GM23338 (cell line): ENCODE measurements around the gene IRF2BPL. TPM values are rescaled to one million over a fixed set of nuclear protein-coding genes. Genes with fewer than 3 reads are reported as not detected.

ENCODE experiments used
- ATAC-seq: fragments of 200-7000 bp; cut with Tn5 transposase; 3 replicates; pipeline ENCODE4 v1.9.1; 2020
- DNase-seq: peaks from one replicate; pipeline ENCODE4 v3.0.0-alpha.2; 2015; ENCODE audit warnings: low spot score
- H2AFZ ChIP-seq: fragments of 200-600 bp; sonication (generic); 2 replicates; pipeline ENCODE4 v1.8.0; 2016; ENCODE audit warnings: antibody characterized with exemption, mild to moderate bottlenecking, moderate library complexity
- H3F3A ChIP-seq: fragments of 200-600 bp; sonication (generic); replicated peaks from 2 replicates; pipeline ENCODE4 v1.8.0; 2017; ENCODE audit warnings: antibody characterized with exemption, mixed run types, low read depth
- H3K27ac ChIP-seq: fragments of 200-600 bp; sonication (generic); 2 replicates; pipeline ENCODE4 v1.6.1; 2016; ENCODE audit warnings: low read depth
- H3K27me3 ChIP-seq: fragments of 200-600 bp; sonication (generic); 2 replicates; pipeline ENCODE4 v1.8.0; 2016; ENCODE audit warnings: mild to moderate bottlenecking, mixed run types, moderate library complexity; ENCODE audit not compliant: insufficient read depth
- H3K36me3 ChIP-seq: fragments of 200-600 bp; sonication (generic); 2 replicates; pipeline ENCODE4 v1.8.0; 2016; ENCODE audit warnings: mild to moderate bottlenecking; ENCODE audit not compliant: insufficient read depth
- H3K4me1 ChIP-seq: fragments of 200-600 bp; sonication (generic); 2 replicates; pipeline ENCODE4 v1.8.0; 2016; ENCODE audit warnings: mild to moderate bottlenecking, moderate library complexity; ENCODE audit not compliant: insufficient read depth
- H3K4me2 ChIP-seq: fragments of 200-600 bp; sonication (generic); 2 replicates; pipeline ENCODE4 v1.7.1; 2017; ENCODE audit warnings: mixed run types
- H3K4me3 ChIP-seq: fragments of 200-600 bp; sonication (generic); 2 replicates; pipeline ENCODE4 v1.6.1; 2016; ENCODE audit warnings: mixed run types
- H3K79me2 ChIP-seq: fragments of 200-600 bp; sonication (generic); replicated peaks from 2 replicates; pipeline ENCODE4 v1.8.0; 2017; ENCODE audit warnings: mild to moderate bottlenecking; ENCODE audit not compliant: insufficient read depth
- H3K9me2 ChIP-seq: fragments of 200-600 bp; sonication (generic); 2 replicates; pipeline ENCODE4 v1.8.0; 2017; ENCODE audit not compliant: insufficient read depth
- H4K20me1 ChIP-seq: fragments of 200-600 bp; sonication (generic); replicated peaks from 2 replicates; pipeline ENCODE4 v1.8.0; 2017; ENCODE audit warnings: mild to moderate bottlenecking; ENCODE audit not compliant: insufficient read depth
- H3K27ac Mint-ChIP-seq: 2 replicates; pipeline ENCODE4 v1.8.0; 2020; ENCODE audit warnings: inconsistent platforms, mild to moderate bottlenecking, moderate library complexity, mixed read lengths
- H3K27me3 Mint-ChIP-seq: 3 replicates; pipeline ENCODE4 v1.8.0; 2022; ENCODE audit warnings: low read depth, mild to moderate bottlenecking, moderate library complexity, mixed read lengths, inconsistent platforms; ENCODE audit not compliant: insufficient read depth, poor library complexity
- H3K36me3 Mint-ChIP-seq: 3 replicates; pipeline ENCODE4 v1.8.0; 2021; ENCODE audit warnings: low read depth, mild to moderate bottlenecking, inconsistent platforms, moderate library complexity, mixed read lengths
- H3K4me1 Mint-ChIP-seq: 3 replicates; pipeline ENCODE4 v1.8.0; 2020; ENCODE audit warnings: mild to moderate bottlenecking, inconsistent platforms, mixed read lengths
- H3K4me3 Mint-ChIP-seq: 3 replicates; pipeline ENCODE4 v1.8.0; 2021; ENCODE audit warnings: moderate library complexity, mild to moderate bottlenecking, inconsistent platforms, mixed read lengths
- H3K9me3 Mint-ChIP-seq: 3 replicates; pipeline ENCODE4 v1.8.0; 2020; ENCODE audit warnings: moderate library complexity, mild to moderate bottlenecking, inconsistent platforms, mixed read lengths
- CREB1 ChIP-seq: fragments of 250-450 bp; sonication (Bioruptor Pico); IDR thresholded peaks from 2 replicates; pipeline ENCODE4 v1.5.0; 2020; ENCODE audit warnings: low read depth, mild to moderate bottlenecking, moderate library complexity
- EZH2phosphoT487 ChIP-seq: fragments of 200-600 bp; sonication (generic); IDR thresholded peaks from one replicate; pipeline ENCODE4 v1.8.1; 2018; ENCODE audit warnings: antibody characterized with exemption; ENCODE audit not compliant: unreplicated experiment
- JUNB ChIP-seq: IDR thresholded peaks from one replicate; pipeline ENCODE4 v1.6.1; 2016; ENCODE audit warnings: antibody characterized with exemption; ENCODE audit not compliant: unreplicated experiment
- NANOG ChIP-seq: IDR thresholded peaks from 2 replicates; pipeline ENCODE4 v1.6.1; 2016; ENCODE audit warnings: antibody characterized with exemption, borderline replicate concordance
- POLR2AphosphoS5 ChIP-seq: IDR thresholded peaks from 2 replicates; pipeline ENCODE4 v1.6.1; 2016; ENCODE audit warnings: antibody characterized with exemption, low read depth
- STAT1 ChIP-seq: IDR thresholded peaks from one replicate; pipeline ENCODE4 v1.6.1; 2016; ENCODE audit warnings: antibody characterized with exemption; ENCODE audit not compliant: unreplicated experiment
- ZNF114 ChIP-seq: fragments of 250-450 bp; sonication (Bioruptor Pico); IDR thresholded peaks from 2 replicates; pipeline ENCODE4 v1.5.0; 2020; ENCODE audit warnings: mild to moderate bottlenecking, moderate library complexity
- polyA plus RNA-seq: library from polyadenylated mRNA; unstranded; fragments of >200 nt; fragmentation: Nextera tagmentation; extraction: Ambion mirVana; gene quantifications from 2 replicates; pipeline ENCODE4 v1.2.1, GENCODE V29; 2016
- total RNA-seq: library from RNA; depleted of rRNA; stranded (reverse); fragments of >200 nt; shearing (Covaris generic); gene quantifications from 2 replicates; pipeline ENCODE4 v1.2.3, GENCODE V29; 2014
- TF ChIP-seq, protein P1 (sequence below), 2 experiments: fragments of 200-600 bp in 1 of 2; sonication (generic) in 1 of 2; conservative IDR thresholded peaks; 2 replicates each; pipeline versions ENCODE4 v1.5.1 to v1.6.1; 2016 to 2017; ENCODE audit warnings: antibody characterized with exemption in 2 of 2, low read depth in 2 of 2, mild to moderate bottlenecking in 2 of 2, moderate library complexity in 1 of 2
- TF ChIP-seq, protein P2 (sequence below): fragments of 250-450 bp; sonication (Bioruptor Pico); IDR thresholded peaks from 2 replicates; pipeline ENCODE4 v1.5.0; 2020; ENCODE audit warnings: mild to moderate bottlenecking, moderate library complexity

Gene IRF2BPL
- total and polyA plus RNA-seq, 2 experiments from 2014 or later, result 11.2 to 119 TPM

DNA sequence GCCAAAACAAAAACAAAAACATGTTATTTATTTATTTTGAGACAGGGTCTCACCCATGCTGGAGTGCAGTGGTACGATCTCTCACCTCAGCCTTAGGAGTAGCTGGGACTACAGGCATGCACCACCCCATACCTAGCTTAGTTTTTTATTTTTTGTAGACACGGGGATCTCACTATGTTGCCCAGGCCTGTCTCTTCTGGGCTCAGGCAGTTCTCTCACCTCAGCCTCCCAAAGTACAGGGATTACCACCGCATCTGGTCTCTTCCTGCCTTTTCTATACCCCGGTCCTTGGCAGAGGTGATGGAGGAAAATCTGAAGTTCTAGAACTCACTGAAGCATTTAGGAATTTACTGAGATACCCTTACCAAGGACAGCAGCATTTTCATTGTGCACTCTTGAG is 6.8 kb upstream of the IRF2BPL start:
- peaks cover 28% of the 10 kb centered on the region for H3K27me3 Mint-ChIP-seq
- H3K4me1 Mint-ChIP-seq, result peaks cover 69% of the 10 kb centered on the region
- TF ChIP-seq POLR2AphosphoS5 (no peak), JUNB (no peak), STAT1 (no peak), EZH2phosphoT487 (no peak), CREB1 (CRISPR knock-in tag) (no peak), NANOG (no peak), ZNF114 (CRISPR knock-in tag) (no peak)
- TF ChIP-seq, protein P1, sequence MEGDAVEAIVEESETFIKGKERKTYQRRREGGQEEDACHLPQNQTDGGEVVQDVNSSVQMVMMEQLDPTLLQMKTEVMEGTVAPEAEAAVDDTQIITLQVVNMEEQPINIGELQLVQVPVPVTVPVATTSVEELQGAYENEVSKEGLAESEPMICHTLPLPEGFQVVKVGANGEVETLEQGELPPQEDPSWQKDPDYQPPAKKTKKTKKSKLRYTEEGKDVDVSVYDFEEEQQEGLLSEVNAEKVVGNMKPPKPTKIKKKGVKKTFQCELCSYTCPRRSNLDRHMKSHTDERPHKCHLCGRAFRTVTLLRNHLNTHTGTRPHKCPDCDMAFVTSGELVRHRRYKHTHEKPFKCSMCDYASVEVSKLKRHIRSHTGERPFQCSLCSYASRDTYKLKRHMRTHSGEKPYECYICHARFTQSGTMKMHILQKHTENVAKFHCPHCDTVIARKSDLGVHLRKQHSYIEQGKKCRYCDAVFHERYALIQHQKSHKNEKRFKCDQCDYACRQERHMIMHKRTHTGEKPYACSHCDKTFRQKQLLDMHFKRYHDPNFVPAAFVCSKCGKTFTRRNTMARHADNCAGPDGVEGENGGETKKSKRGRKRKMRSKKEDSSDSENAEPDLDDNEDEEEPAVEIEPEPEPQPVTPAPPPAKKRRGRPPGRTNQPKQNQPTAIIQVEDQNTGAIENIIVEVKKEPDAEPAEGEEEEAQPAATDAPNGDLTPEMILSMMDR (conservative IDR thresholded peaks at IDR 0.05; ENCODE audit: low read depth in 2 of 2), result no peak
- TF ChIP-seq, protein P2, sequence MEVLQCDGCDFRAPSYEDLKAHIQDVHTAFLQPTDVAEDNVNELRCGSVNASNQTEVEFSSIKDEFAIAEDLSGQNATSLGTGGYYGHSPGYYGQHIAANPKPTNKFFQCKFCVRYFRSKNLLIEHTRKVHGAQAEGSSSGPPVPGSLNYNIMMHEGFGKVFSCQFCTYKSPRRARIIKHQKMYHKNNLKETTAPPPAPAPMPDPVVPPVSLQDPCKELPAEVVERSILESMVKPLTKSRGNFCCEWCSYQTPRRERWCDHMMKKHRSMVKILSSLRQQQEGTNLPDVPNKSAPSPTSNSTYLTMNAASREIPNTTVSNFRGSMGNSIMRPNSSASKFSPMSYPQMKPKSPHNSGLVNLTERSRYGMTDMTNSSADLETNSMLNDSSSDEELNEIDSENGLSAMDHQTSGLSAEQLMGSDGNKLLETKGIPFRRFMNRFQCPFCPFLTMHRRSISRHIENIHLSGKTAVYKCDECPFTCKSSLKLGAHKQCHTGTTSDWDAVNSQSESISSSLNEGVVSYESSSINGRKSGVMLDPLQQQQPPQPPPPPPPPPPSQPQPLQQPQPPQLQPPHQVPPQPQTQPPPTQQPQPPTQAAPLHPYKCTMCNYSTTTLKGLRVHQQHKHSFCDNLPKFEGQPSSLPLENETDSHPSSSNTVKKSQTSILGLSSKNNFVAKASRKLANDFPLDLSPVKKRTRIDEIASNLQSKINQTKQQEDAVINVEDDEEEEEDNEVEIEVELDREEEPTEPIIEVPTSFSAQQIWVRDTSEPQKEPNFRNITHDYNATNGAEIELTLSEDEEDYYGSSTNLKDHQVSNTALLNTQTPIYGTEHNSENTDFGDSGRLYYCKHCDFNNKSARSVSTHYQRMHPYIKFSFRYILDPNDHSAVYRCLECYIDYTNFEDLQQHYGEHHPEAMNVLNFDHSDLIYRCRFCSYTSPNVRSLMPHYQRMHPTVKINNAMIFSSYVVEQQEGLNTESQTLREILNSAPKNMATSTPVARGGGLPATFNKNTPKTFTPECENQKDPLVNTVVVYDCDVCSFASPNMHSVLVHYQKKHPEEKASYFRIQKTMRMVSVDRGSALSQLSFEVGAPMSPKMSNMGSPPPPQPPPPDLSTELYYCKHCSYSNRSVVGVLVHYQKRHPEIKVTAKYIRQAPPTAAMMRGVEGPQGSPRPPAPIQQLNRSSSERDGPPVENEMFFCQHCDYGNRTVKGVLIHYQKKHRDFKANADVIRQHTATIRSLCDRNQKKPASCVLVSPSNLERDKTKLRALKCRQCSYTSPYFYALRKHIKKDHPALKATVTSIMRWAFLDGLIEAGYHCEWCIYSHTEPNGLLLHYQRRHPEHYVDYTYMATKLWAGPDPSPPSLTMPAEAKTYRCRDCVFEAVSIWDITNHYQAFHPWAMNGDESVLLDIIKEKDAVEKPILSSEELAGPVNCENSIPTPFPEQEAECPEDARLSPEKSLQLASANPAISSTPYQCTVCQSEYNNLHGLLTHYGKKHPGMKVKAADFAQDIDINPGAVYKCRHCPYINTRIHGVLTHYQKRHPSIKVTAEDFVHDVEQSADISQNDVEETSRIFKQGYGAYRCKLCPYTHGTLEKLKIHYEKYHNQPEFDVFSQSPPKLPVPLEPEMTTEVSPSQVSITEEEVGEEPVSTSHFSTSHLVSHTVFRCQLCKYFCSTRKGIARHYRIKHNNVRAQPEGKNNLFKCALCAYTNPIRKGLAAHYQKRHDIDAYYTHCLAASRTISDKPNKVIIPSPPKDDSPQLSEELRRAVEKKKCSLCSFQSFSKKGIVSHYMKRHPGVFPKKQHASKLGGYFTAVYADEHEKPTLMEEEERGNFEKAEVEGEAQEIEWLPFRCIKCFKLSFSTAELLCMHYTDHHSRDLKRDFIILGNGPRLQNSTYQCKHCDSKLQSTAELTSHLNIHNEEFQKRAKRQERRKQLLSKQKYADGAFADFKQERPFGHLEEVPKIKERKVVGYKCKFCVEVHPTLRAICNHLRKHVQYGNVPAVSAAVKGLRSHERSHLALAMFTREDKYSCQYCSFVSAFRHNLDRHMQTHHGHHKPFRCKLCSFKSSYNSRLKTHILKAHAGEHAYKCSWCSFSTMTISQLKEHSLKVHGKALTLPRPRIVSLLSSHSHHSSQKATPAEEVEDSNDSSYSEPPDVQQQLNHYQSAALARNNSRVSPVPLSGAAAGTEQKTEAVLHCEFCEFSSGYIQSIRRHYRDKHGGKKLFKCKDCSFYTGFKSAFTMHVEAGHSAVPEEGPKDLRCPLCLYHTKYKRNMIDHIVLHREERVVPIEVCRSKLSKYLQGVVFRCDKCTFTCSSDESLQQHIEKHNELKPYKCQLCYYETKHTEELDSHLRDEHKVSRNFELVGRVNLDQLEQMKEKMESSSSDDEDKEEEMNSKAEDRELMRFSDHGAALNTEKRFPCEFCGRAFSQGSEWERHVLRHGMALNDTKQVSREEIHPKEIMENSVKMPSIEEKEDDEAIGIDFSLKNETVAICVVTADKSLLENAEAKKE, result no peak
- Histone ChIP-seq H4K20me1 (no peaks in the 10 kb centered on the region), H3K79me2 (peaks cover 3% of the 10 kb centered on the region; the same call in 1 of the 2 replicates), H3K4me3 (no peak overlapping the region), H3K36me3 (no peaks in the 10 kb centered on the region), H3K27me3 (peaks cover 16% of the 10 kb centered on the region), H3F3A (peaks cover 30% of the 10 kb centered on the region), H2AFZ (no peak overlapping the region), H3K9me2 (no peaks in the 10 kb centered on the region), H3K4me2 (no peak overlapping the region), H3K4me1 (peaks cover 72% of the 10 kb centered on the region), H3K27ac (no peak overlapping the region)
- no peak overlapping the region for H3K4me3 Mint-ChIP-seq
- H3K27ac Mint-ChIP-seq, result no peak overlapping the region
- DNase-seq (no peak), ATAC-seq (no peak)
- H3K9me3 Mint-ChIP-seq, result no peaks in the 10 kb centered on the region; the same call in 2 of the 3 replicates
- no peaks in the 10 kb centered on the region for H3K36me3 Mint-ChIP-seq
